ENCODE results near the gene IMMP2L.

The IMMP2L gene

GRCh38 chr7:111043561-111043960 is 518.7 kb downstream of the IMMP2L start:
- Histone ChIP-seq H3K4me3 (ENCODE audit: low read depth, low read length) (no peak overlapping the region), H3K27me3 (no peaks in the 10 kb centered on the region), H3K36me3 (no peaks in the 10 kb centered on the region), H3K9me3 (no peaks in the 10 kb centered on the region), H3K4me1 (no peaks in the 10 kb centered on the region)
- no peak for TF ChIP-seq CTCF (IDR thresholded peaks at IDR 0.05; ENCODE audit: low read depth, low read length)
- no peak for DNase-seq

GRCh38 chr7:111042842-111043241 is 519.5 kb downstream of the IMMP2L start:
- Histone ChIP-seq H3K4me1 (no peaks in the 10 kb centered on the region), H3K36me3 (no peaks in the 10 kb centered on the region), H3K4me3 (ENCODE audit: low read depth, low read length) (no peak overlapping the region), H3K27me3 (no peaks in the 10 kb centered on the region), H3K9me3 (no peaks in the 10 kb centered on the region)
- DNase-seq = no peak
- TF ChIP-seq CTCF (IDR thresholded peaks at IDR 0.05; ENCODE audit: low read depth, low read length) = no peak

GRCh38 chr7:111041577-111041976 is 520.7 kb downstream of the IMMP2L start:
- no peak for TF ChIP-seq CTCF (IDR thresholded peaks at IDR 0.05; ENCODE audit: low read depth, low read length)
- H3K9me3 ChIP-seq = no peaks in the 10 kb centered on the region
- no peaks in the 10 kb centered on the region for H3K4me1 ChIP-seq
- DNase-seq = no peak
- no peaks in the 10 kb centered on the region for H3K27me3 ChIP-seq
- H3K4me3 ChIP-seq (ENCODE audit: low read depth, low read length) = no peak overlapping the region
- H3K36me3 ChIP-seq = no peaks in the 10 kb centered on the region

- Histone ChIP-seq H3K27me3 (no peaks in the 10 kb centered on the region), H3K36me3 (no peaks in the 10 kb centered on the region), H3K4me1 (no peaks in the 10 kb centered on the region), H3K4me3 (ENCODE audit: low read depth, low read length) (no peak overlapping the region), H3K9me3 (no peaks in the 10 kb centered on the region)
- no peak for TF ChIP-seq CTCF (IDR thresholded peaks at IDR 0.05; ENCODE audit: low read depth, low read length)
- DNase-seq = no peak
Measured at GRCh38 chr7:111038185-111038584, 524.1 kb downstream of the IMMP2L start.

- TF ChIP-seq CTCF (IDR thresholded peaks at IDR 0.05; ENCODE audit: low read depth, low read length) = no peak
- no peaks in the 10 kb centered on the region for H3K27me3 ChIP-seq
- no peaks in the 10 kb centered on the region for H3K9me3 ChIP-seq
- no peak for DNase-seq
- H3K4me3 ChIP-seq (ENCODE audit: low read depth, low read length) = no peak overlapping the region
- H3K4me1 ChIP-seq = peaks cover 13% of the 10 kb centered on the region; the same call in 1 of the 2 replicates
- H3K36me3 ChIP-seq = no peaks in the 10 kb centered on the region
Measured at GRCh38 chr7:111031916-111032315, 530.4 kb downstream of the IMMP2L start.

- Histone ChIP-seq H3K4me3 (ENCODE audit: low read depth, low read length) (no peak overlapping the region), H3K27me3 (no peaks in the 10 kb centered on the region), H3K36me3 (no peaks in the 10 kb centered on the region), H3K9me3 (no peaks in the 10 kb centered on the region), H3K4me1 (peaks cover 13% of the 10 kb centered on the region)
- no peak for TF ChIP-seq CTCF (IDR thresholded peaks at IDR 0.05; ENCODE audit: low read depth, low read length)
- no peak for DNase-seq
Measured at GRCh38 chr7:111030336-111030735, 532.0 kb downstream of the IMMP2L start.

Measured in BE2C (cell line).